GM23338 (cell line): ENCODE results near the gene RALY. TPM values are rescaled to one million over a fixed set of nuclear protein-coding genes. Genes with fewer than 3 reads are reported as not detected.
A peak's percentile ranks its signal among the peaks of the same experiment; 100 is the strongest.

Source experiments
- ATAC-seq: fragments of 200-7000 bp; cut with Tn5 transposase; 3 replicates; pipeline ENCODE4 v1.9.1; 2020
- DNase-seq: peaks from one replicate; pipeline ENCODE4 v3.0.0-alpha.2; 2015; ENCODE audit warnings: low spot score
- H2AFZ ChIP-seq: fragments of 200-600 bp; sonication (generic); 2 replicates; pipeline ENCODE4 v1.8.0; 2016; ENCODE audit warnings: antibody characterized with exemption, mild to moderate bottlenecking, moderate library complexity
- H3F3A ChIP-seq: fragments of 200-600 bp; sonication (generic); replicated peaks from 2 replicates; pipeline ENCODE4 v1.8.0; 2017; ENCODE audit warnings: antibody characterized with exemption, mixed run types, low read depth
- H3K27ac ChIP-seq: fragments of 200-600 bp; sonication (generic); 2 replicates; pipeline ENCODE4 v1.6.1; 2016; ENCODE audit warnings: low read depth
- H3K27me3 ChIP-seq: fragments of 200-600 bp; sonication (generic); 2 replicates; pipeline ENCODE4 v1.8.0; 2016; ENCODE audit warnings: mild to moderate bottlenecking, mixed run types, moderate library complexity; ENCODE audit not compliant: insufficient read depth
- H3K36me3 ChIP-seq: fragments of 200-600 bp; sonication (generic); 2 replicates; pipeline ENCODE4 v1.8.0; 2016; ENCODE audit warnings: mild to moderate bottlenecking; ENCODE audit not compliant: insufficient read depth
- H3K4me1 ChIP-seq: fragments of 200-600 bp; sonication (generic); 2 replicates; pipeline ENCODE4 v1.8.0; 2016; ENCODE audit warnings: mild to moderate bottlenecking, moderate library complexity; ENCODE audit not compliant: insufficient read depth
- H3K4me2 ChIP-seq: fragments of 200-600 bp; sonication (generic); 2 replicates; pipeline ENCODE4 v1.7.1; 2017; ENCODE audit warnings: mixed run types
- H3K4me3 ChIP-seq: fragments of 200-600 bp; sonication (generic); 2 replicates; pipeline ENCODE4 v1.6.1; 2016; ENCODE audit warnings: mixed run types
- H3K79me2 ChIP-seq: fragments of 200-600 bp; sonication (generic); replicated peaks from 2 replicates; pipeline ENCODE4 v1.8.0; 2017; ENCODE audit warnings: mild to moderate bottlenecking; ENCODE audit not compliant: insufficient read depth
- H3K9me2 ChIP-seq: fragments of 200-600 bp; sonication (generic); 2 replicates; pipeline ENCODE4 v1.8.0; 2017; ENCODE audit not compliant: insufficient read depth
- H4K20me1 ChIP-seq: fragments of 200-600 bp; sonication (generic); replicated peaks from 2 replicates; pipeline ENCODE4 v1.8.0; 2017; ENCODE audit warnings: mild to moderate bottlenecking; ENCODE audit not compliant: insufficient read depth
- H3K27ac Mint-ChIP-seq: 2 replicates; pipeline ENCODE4 v1.8.0; 2020; ENCODE audit warnings: inconsistent platforms, mild to moderate bottlenecking, moderate library complexity, mixed read lengths
- H3K27me3 Mint-ChIP-seq: 3 replicates; pipeline ENCODE4 v1.8.0; 2022; ENCODE audit warnings: low read depth, mild to moderate bottlenecking, moderate library complexity, mixed read lengths, inconsistent platforms; ENCODE audit not compliant: insufficient read depth, poor library complexity
- H3K36me3 Mint-ChIP-seq: 3 replicates; pipeline ENCODE4 v1.8.0; 2021; ENCODE audit warnings: low read depth, mild to moderate bottlenecking, inconsistent platforms, moderate library complexity, mixed read lengths
- H3K4me1 Mint-ChIP-seq: 3 replicates; pipeline ENCODE4 v1.8.0; 2020; ENCODE audit warnings: mild to moderate bottlenecking, inconsistent platforms, mixed read lengths
- H3K4me3 Mint-ChIP-seq: 3 replicates; pipeline ENCODE4 v1.8.0; 2021; ENCODE audit warnings: moderate library complexity, mild to moderate bottlenecking, inconsistent platforms, mixed read lengths
- H3K9me3 Mint-ChIP-seq: 3 replicates; pipeline ENCODE4 v1.8.0; 2020; ENCODE audit warnings: moderate library complexity, mild to moderate bottlenecking, inconsistent platforms, mixed read lengths
- CTCF ChIP-seq, 2 experiments: fragments of 200-600 bp in 1 of 2; sonication (generic) in 1 of 2; conservative IDR thresholded peaks; 2 replicates each; pipeline versions ENCODE4 v1.5.1 to v1.6.1; 2016 to 2017; ENCODE audit warnings: antibody characterized with exemption in 2 of 2, low read depth in 2 of 2, mild to moderate bottlenecking in 2 of 2, moderate library complexity in 1 of 2
- EZH2phosphoT487 ChIP-seq: fragments of 200-600 bp; sonication (generic); IDR thresholded peaks from one replicate; pipeline ENCODE4 v1.8.1; 2018; ENCODE audit warnings: antibody characterized with exemption; ENCODE audit not compliant: unreplicated experiment
- NANOG ChIP-seq: IDR thresholded peaks from 2 replicates; pipeline ENCODE4 v1.6.1; 2016; ENCODE audit warnings: antibody characterized with exemption, borderline replicate concordance
- POLR2AphosphoS5 ChIP-seq: IDR thresholded peaks from 2 replicates; pipeline ENCODE4 v1.6.1; 2016; ENCODE audit warnings: antibody characterized with exemption, low read depth
- ZNF114 ChIP-seq: fragments of 250-450 bp; sonication (Bioruptor Pico); IDR thresholded peaks from 2 replicates; pipeline ENCODE4 v1.5.0; 2020; ENCODE audit warnings: mild to moderate bottlenecking, moderate library complexity
- ZNF462 ChIP-seq: fragments of 250-450 bp; sonication (Bioruptor Pico); IDR thresholded peaks from 2 replicates; pipeline ENCODE4 v1.5.0; 2020; ENCODE audit warnings: mild to moderate bottlenecking, moderate library complexity
- polyA plus RNA-seq: library from polyadenylated mRNA; unstranded; fragments of >200 nt; fragmentation: Nextera tagmentation; extraction: Ambion mirVana; gene quantifications from 2 replicates; pipeline ENCODE4 v1.2.1, GENCODE V29; 2016
- total RNA-seq: library from RNA; depleted of rRNA; stranded (reverse); fragments of >200 nt; shearing (Covaris generic); gene quantifications from 2 replicates; pipeline ENCODE4 v1.2.3, GENCODE V29; 2014
- TF ChIP-seq, protein P1 (sequence below): IDR thresholded peaks from one replicate; pipeline ENCODE4 v1.6.1; 2018; ENCODE audit warnings: antibody characterized with exemption; ENCODE audit not compliant: unreplicated experiment

RALY gene
- total and polyA plus RNA-seq, 2 experiments from 2014 or later, result 144 to 167 TPM

DNA sequence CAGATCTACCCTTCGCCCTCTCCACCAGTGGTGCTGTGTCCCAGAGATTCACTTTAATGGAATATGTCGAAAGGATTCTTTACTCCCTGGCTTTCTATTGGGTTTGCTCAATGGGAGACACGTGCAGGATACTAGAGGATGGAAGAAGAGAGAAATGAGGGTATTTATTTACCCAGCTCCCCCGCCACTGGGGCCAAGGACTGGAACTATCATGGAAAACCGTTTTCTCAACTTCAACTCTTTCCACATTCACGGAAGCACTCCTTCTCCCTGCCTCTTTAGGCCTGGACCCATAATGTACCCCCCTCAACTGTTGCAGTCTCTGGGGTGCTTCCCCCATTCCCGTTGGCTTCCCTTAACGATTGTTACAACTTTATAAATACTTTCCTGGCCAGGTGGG, 26.6 kb upstream of the RALY start:
- no peaks in the 10 kb centered on the region for H3K27me3 ChIP-seq
- H2AFZ ChIP-seq, result no peak overlapping the region
- no peak overlapping the region for H3K4me3 ChIP-seq
- H3K9me3 Mint-ChIP-seq, result 0 out of 3 replicates have a peak, but pooled peaks cover 3% of the 10 kb centered on the region
- H3F3A ChIP-seq, result no peaks in the 10 kb centered on the region
- no peaks in the 10 kb centered on the region for H3K79me2 ChIP-seq
- ATAC-seq, result no peak
- peaks cover 6% of the 10 kb centered on the region for H3K27me3 Mint-ChIP-seq
- TF ChIP-seq, protein P1, sequence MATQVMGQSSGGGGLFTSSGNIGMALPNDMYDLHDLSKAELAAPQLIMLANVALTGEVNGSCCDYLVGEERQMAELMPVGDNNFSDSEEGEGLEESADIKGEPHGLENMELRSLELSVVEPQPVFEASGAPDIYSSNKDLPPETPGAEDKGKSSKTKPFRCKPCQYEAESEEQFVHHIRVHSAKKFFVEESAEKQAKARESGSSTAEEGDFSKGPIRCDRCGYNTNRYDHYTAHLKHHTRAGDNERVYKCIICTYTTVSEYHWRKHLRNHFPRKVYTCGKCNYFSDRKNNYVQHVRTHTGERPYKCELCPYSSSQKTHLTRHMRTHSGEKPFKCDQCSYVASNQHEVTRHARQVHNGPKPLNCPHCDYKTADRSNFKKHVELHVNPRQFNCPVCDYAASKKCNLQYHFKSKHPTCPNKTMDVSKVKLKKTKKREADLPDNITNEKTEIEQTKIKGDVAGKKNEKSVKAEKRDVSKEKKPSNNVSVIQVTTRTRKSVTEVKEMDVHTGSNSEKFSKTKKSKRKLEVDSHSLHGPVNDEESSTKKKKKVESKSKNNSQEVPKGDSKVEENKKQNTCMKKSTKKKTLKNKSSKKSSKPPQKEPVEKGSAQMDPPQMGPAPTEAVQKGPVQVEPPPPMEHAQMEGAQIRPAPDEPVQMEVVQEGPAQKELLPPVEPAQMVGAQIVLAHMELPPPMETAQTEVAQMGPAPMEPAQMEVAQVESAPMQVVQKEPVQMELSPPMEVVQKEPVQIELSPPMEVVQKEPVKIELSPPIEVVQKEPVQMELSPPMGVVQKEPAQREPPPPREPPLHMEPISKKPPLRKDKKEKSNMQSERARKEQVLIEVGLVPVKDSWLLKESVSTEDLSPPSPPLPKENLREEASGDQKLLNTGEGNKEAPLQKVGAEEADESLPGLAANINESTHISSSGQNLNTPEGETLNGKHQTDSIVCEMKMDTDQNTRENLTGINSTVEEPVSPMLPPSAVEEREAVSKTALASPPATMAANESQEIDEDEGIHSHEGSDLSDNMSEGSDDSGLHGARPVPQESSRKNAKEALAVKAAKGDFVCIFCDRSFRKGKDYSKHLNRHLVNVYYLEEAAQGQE, result no peak
- TF ChIP-seq EZH2phosphoT487, result no peak
- TF ChIP-seq NANOG, result no peak
- TF ChIP-seq ZNF114, result no peak
- TF ChIP-seq POLR2AphosphoS5, result no peak
- no peak for TF ChIP-seq CTCF (conservative IDR thresholded peaks at IDR 0.05; ENCODE audit: low read depth in 2 of 2)
- H3K36me3 Mint-ChIP-seq, result no peaks in the 10 kb centered on the region
- peaks cover 12% of the 10 kb centered on the region for H3K4me1 Mint-ChIP-seq
- no peak overlapping the region for H3K27ac ChIP-seq
- no peaks in the 10 kb centered on the region for H3K9me2 ChIP-seq
- H3K27ac Mint-ChIP-seq, result no peak overlapping the region
- DNase-seq, result no peak
- H3K4me3 Mint-ChIP-seq, result no peak overlapping the region
- H4K20me1 ChIP-seq, result no peaks in the 10 kb centered on the region
- H3K4me1 ChIP-seq, result peaks cover 6% of the 10 kb centered on the region; the same call in 1 of the 2 replicates
- H3K4me2 ChIP-seq, result no peak overlapping the region
- no peaks in the 10 kb centered on the region for H3K36me3 ChIP-seq

GRCh38 chr20:33969563-33969962, 24.1 kb upstream of the RALY start:
- ATAC-seq (no peak), DNase-seq (no peak)
- no peak overlapping the region for H3K4me2 ChIP-seq
- H3K4me1 ChIP-seq, result peaks cover 6% of the 10 kb centered on the region; the same call in 1 of the 2 replicates
- H3K27ac ChIP-seq, result no peak overlapping the region
- no peaks in the 10 kb centered on the region for H3K36me3 Mint-ChIP-seq
- 0 out of 3 replicates have a peak, but pooled peaks cover 3% of the 10 kb centered on the region for H3K9me3 Mint-ChIP-seq
- peak overlapping the region; percentile 86 for H2AFZ ChIP-seq
- H3F3A ChIP-seq, result no peaks in the 10 kb centered on the region
- no peak overlapping the region for H3K4me3 ChIP-seq
- H3K27me3 ChIP-seq, result no peaks in the 10 kb centered on the region
- no peaks in the 10 kb centered on the region for H4K20me1 ChIP-seq
- H3K27me3 Mint-ChIP-seq, result peaks cover 2% of the 10 kb centered on the region
- peaks cover 8% of the 10 kb centered on the region for H3K4me1 Mint-ChIP-seq
- TF ChIP-seq POLR2AphosphoS5, result no peak
- no peak for TF ChIP-seq ZNF462 (CRISPR knock-in tag)
- H3K4me3 Mint-ChIP-seq, result no peak overlapping the region
- H3K9me2 ChIP-seq, result no peaks in the 10 kb centered on the region
- H3K36me3 ChIP-seq, result no peaks in the 10 kb centered on the region
- H3K27ac Mint-ChIP-seq, result 0 out of 2 replicates have a peak overlapping the region, but pooled peaks have one; percentile 50
- H3K79me2 ChIP-seq, result no peaks in the 10 kb centered on the region
